A549 (cell line): Measurements from ENCODE around the gene KRTAP4-11. TPM values are rescaled to one million over a fixed set of nuclear protein-coding genes. Genes with fewer than 3 reads are reported as not detected.
A peak's percentile ranks its signal among the peaks of the same experiment; 100 is the strongest.
"Not testable (repeated sequence)": the region's sequence is repeated elsewhere in the genome, so short reads cannot be mapped to it uniquely, and the experiment has no call there.

Experiments
- ATAC-seq, 2 experiments: fragments of 200-7000 bp in 1 of 2; fragments of >200 bp in 1 of 2; cut with Nextera tagmentation in 1 of 2; cut with Tn5 transposase in 1 of 2; 3 replicates each; pipeline versions ENCODE4 v1.8.0 to v1.9.1; 2018 to 2020; ENCODE audit warnings: mild to moderate bottlenecking in 1 of 2, moderate library complexity in 1 of 2
- CTCF ChIA-PET: fragments of 300-600 bp; sonication (Branson Sonifier 250); formaldehyde crosslinking; extraction: SDS; loops from one replicate; lab custom pipeline; 2021; ENCODE audit warnings: antibody characterized with exemption, inconsistent platforms; lab: Yijun Ruan, JAX
- POLR2A ChIA-PET: fragments of 350-600 bp; formaldehyde crosslinking; extraction: SDS; loops from one replicate; lab custom pipeline; 2021; ENCODE audit warnings: antibody characterized with exemption, inconsistent platforms; lab: Yijun Ruan, JAX
- DNase-seq, 2 experiments: peaks; one replicate each; pipeline versions ENCODE4 v3.0.0 to v3.0.0-alpha.2; 2011 to 2016; ENCODE audit warnings: low read depth in 1 of 2, low spot score in 1 of 2
- FAIRE-seq: peaks from 2 replicates; lab custom pipeline; 2011; peaks lifted over from hg19 to GRCh38; lab: Jason Lieb, UNC
- H3K27ac ChIP-seq, 2 experiments: fragments of >200 bp; sonication (Bioruptor Twin); formaldehyde crosslinking; 3 replicates each; pipeline ENCODE4 v1.5.1; 2016 to 2017
- H3K4me1 ChIP-seq: fragments of >200 bp; sonication (Bioruptor Twin); formaldehyde crosslinking; 3 replicates; pipeline ENCODE4 v1.6.1; 2016
- H3K4me2 ChIP-seq: fragments of >200 bp; sonication (Bioruptor Twin); formaldehyde crosslinking; 3 replicates; pipeline ENCODE4 v1.6.1; 2016
- H3K4me3 ChIP-seq: fragments of >200 bp; sonication (Bioruptor Twin); formaldehyde crosslinking; 3 replicates; pipeline ENCODE4 v1.5.1; 2016
- H3K9me3 ChIP-seq: fragments of >200 bp; sonication (Bioruptor Twin); formaldehyde crosslinking; 3 replicates; pipeline ENCODE4 v1.6.1; 2016
- CBX2 ChIP-seq: fragments of 200-600 bp; sonication (generic); IDR thresholded peaks from 2 replicates; pipeline ENCODE4 v1.6.1; 2016; ENCODE audit warnings: low read depth, mild to moderate bottlenecking, borderline replicate concordance
- FOSB ChIP-seq: fragments of 250-450 bp; sonication (Bioruptor Pico); IDR thresholded peaks from 2 replicates; pipeline ENCODE4 v1.5.0; 2020; ENCODE audit warnings: mild to moderate bottlenecking, moderate library complexity
- FOSL2 ChIP-seq, 2 experiments: fragments of 450-650 bp in 1 of 2; fragments of >200 bp in 1 of 2; sonication (Bioruptor Twin) in 1 of 2; formaldehyde crosslinking; IDR thresholded peaks; 2 replicates each; pipeline versions ENCODE4 v1.5.0 to v1.6.1; 2016 to 2020; ENCODE audit warnings: mild to moderate bottlenecking in 1 of 2, moderate library complexity in 1 of 2
- FOXS1 ChIP-seq: fragments of 250-450 bp; sonication (Bioruptor Pico); IDR thresholded peaks from 2 replicates; pipeline ENCODE4 v1.5.0; 2020; ENCODE audit warnings: mild to moderate bottlenecking, moderate library complexity
- HEYL ChIP-seq: fragments of 250-450 bp; sonication (Bioruptor Pico); IDR thresholded peaks from 2 replicates; pipeline ENCODE4 v1.8.0; 2021; ENCODE audit warnings: mild to moderate bottlenecking, moderate library complexity
- HOXA7 ChIP-seq: fragments of 250-450 bp; sonication (Bioruptor Pico); IDR thresholded peaks from 2 replicates; pipeline ENCODE4 v1.5.0; 2020; ENCODE audit warnings: mild to moderate bottlenecking, moderate library complexity
- JUN ChIP-seq, 2 experiments: fragments of >200 bp; sonication (Bioruptor Twin); formaldehyde crosslinking; IDR thresholded peaks; 2 replicates in 1 of 2; 3 replicates in 1 of 2; pipeline ENCODE4 v1.6.1; 2016 to 2017
- KDM1A ChIP-seq: fragments of 200-600 bp; sonication (generic); IDR thresholded peaks from 2 replicates; pipeline ENCODE4 v1.6.1; 2016; ENCODE audit warnings: low read depth, mild to moderate bottlenecking
- MAFK ChIP-seq: fragments of 450-650 bp; IDR thresholded peaks from 2 replicates; pipeline ENCODE4 v1.6.1; 2014; ENCODE audit not compliant: partially characterized antibody
- MAZ ChIP-seq: fragments of 150-350 bp; IDR thresholded peaks from 2 replicates; pipeline ENCODE4 v1.6.1; 2014; ENCODE audit warnings: antibody characterized with exemption, low read depth, low read length, borderline replicate concordance
- RAD21 ChIP-seq, 2 experiments: fragments of >200 bp in 1 of 2; sonication (Bioruptor Twin) in 1 of 2; formaldehyde crosslinking in 1 of 2; IDR thresholded peaks in 1 of 2; conservative IDR thresholded peaks in 1 of 2; 2 replicates in 1 of 2; 3 replicates in 1 of 2; pipeline ENCODE4 v1.6.1; 2012 to 2018; ENCODE audit warnings: inconsistent platforms in 1 of 2
- RCOR1 ChIP-seq: fragments of 150-350 bp; IDR thresholded peaks from 2 replicates; pipeline ENCODE4 v1.6.1; 2014; ENCODE audit warnings: antibody characterized with exemption, low read length, low read depth
- RNF2 ChIP-seq: fragments of 200-600 bp; sonication (generic); IDR thresholded peaks from 2 replicates; pipeline ENCODE4 v1.6.1; 2016; ENCODE audit warnings: low read depth, mild to moderate bottlenecking, antibody characterized with exemption, moderate library complexity, borderline replicate concordance
- SMC3 ChIP-seq: fragments of >200 bp; sonication (Bioruptor Twin); formaldehyde crosslinking; IDR thresholded peaks from 3 replicates; pipeline ENCODE4 v1.6.1; 2018; ENCODE audit warnings: inconsistent platforms
- SREBF2 ChIP-seq: fragments of 450-650 bp; IDR thresholded peaks from 2 replicates; pipeline ENCODE4 v1.6.1; 2014; ENCODE audit warnings: mild to moderate bottlenecking, moderate library complexity
- TFCP2L1 ChIP-seq: fragments of 250-450 bp; sonication (Bioruptor Pico); IDR thresholded peaks from 2 replicates; pipeline ENCODE4 v1.5.0; 2021; ENCODE audit warnings: mild to moderate bottlenecking
- TP53 ChIP-seq: fragments of 250-450 bp; sonication (Bioruptor Pico); IDR thresholded peaks from 2 replicates; pipeline ENCODE4 v1.5.0; 2021; ENCODE audit warnings: mild to moderate bottlenecking, moderate library complexity
- ZFP36 ChIP-seq: fragments of 450-650 bp; IDR thresholded peaks from 2 replicates; pipeline ENCODE4 v1.6.1; 2014; ENCODE audit warnings: borderline replicate concordance; ENCODE audit not compliant: partially characterized antibody
- ZNF302 ChIP-seq: fragments of 250-450 bp; sonication (Bioruptor Pico); IDR thresholded peaks from 2 replicates; pipeline ENCODE4 v1.9.0; 2021; ENCODE audit warnings: inconsistent platforms, mild to moderate bottlenecking, moderate library complexity
- WGBS: methylation state at CpG from one replicate; pipeline ENCODE4 v1.1.6; 2017; ENCODE audit errors: missing lambda C conversion rate; 5-methylcytosine and 5-hydroxymethylcytosine counted together
- polyA plus RNA-seq, 4 experiments: library from polyadenylated mRNA; depleted of rRNA in 3 of 4; stranded (reverse); fragments of >200 nt; fragmentation: RNase III in 1 of 4; extraction: RNeasy Plus Mini Kit Qiagen cat#74134 plus additional on column Dnase treatment in 1 of 4; gene quantifications; 2 replicates in 3 of 4; 3 replicates in 1 of 4; pipeline ENCODE4 v1.2.3, GENCODE V29; 2011 to 2017
- TF ChIP-seq, protein P1 (sequence below): fragments of 150-350 bp; IDR thresholded peaks from 2 replicates; pipeline ENCODE4 v1.6.1; 2014; ENCODE audit warnings: low read depth, mild to moderate bottlenecking, low read length

The KRTAP4-11 gene
- polyA plus RNA-seq, 2 of the 4 experiments (the other 2 are of a cell fraction) = not detected

- POLR2A ChIA-PET = no interaction called here
- FAIRE-seq = no peak
- TF ChIP-seq ZFP36 (peak; percentile 49), RNF2 (no peak), MAFK (peak; percentile 85), SMC3 (no peak), FOXS1 (no peak), FOSB (CRISPR knock-in tag) (no peak)
- TF ChIP-seq, protein P1, sequence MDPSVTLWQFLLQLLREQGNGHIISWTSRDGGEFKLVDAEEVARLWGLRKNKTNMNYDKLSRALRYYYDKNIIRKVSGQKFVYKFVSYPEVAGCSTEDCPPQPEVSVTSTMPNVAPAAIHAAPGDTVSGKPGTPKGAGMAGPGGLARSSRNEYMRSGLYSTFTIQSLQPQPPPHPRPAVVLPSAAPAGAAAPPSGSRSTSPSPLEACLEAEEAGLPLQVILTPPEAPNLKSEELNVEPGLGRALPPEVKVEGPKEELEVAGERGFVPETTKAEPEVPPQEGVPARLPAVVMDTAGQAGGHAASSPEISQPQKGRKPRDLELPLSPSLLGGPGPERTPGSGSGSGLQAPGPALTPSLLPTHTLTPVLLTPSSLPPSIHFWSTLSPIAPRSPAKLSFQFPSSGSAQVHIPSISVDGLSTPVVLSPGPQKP = no peak
- CTCF ChIA-PET = no interaction called here
- DNase-seq = no peak
- no peak for ATAC-seq
- 54% methylated on average over 2 of the region's 2 CpGs for WGBS
- H3K4me1 ChIP-seq = no peaks in the 10 kb centered on the region
- H3K4me3 ChIP-seq = no peak overlapping the region
- H3K4me2 ChIP-seq = no peak overlapping the region
- no peak overlapping the region for H3K27ac ChIP-seq
- H3K9me3 ChIP-seq = peaks cover 5% of the 10 kb centered on the region; the same call in 1 of the 3 replicates
Observed at GRCh38 chr17:41111151-41111885, 6.9 kb downstream of the KRTAP4-11 start.

GRCh38 chr17:41108728-41109386 is 9.3 kb downstream of the KRTAP4-11 start:
- 10% methylated on average over 1 of the region's 1 CpG for WGBS

GRCh38 chr17:41107941-41108450 is 10.2 kb downstream of the KRTAP4-11 start:
- no peak overlapping the region for H3K4me2 ChIP-seq
- peaks cover 11% of the 10 kb centered on the region for H3K4me1 ChIP-seq
- H3K9me3 ChIP-seq = peaks cover 5% of the 10 kb centered on the region; the same call in 1 of the 3 replicates
- POLR2A ChIA-PET = no interaction called here
- ATAC-seq (no peak), FAIRE-seq (no peak), DNase-seq (no peak)
- 50% methylated on average over 1 of the region's 1 CpG for WGBS
- no peak overlapping the region for H3K4me3 ChIP-seq
- H3K27ac ChIP-seq = no peak overlapping the region
- TF ChIP-seq KDM1A (no peak), RCOR1 (no peak), JUN (IDR thresholded peaks at IDR 0.05) (no peak), ZNF302 (CRISPR knock-in tag) (no peak), HOXA7 (CRISPR knock-in tag) (no peak), HEYL (CRISPR knock-in tag) (no peak), TP53 (CRISPR knock-in tag) (no peak), TFCP2L1 (CRISPR knock-in tag) (no peak), RAD21 (conservative IDR thresholded peaks at IDR 0.05 in 1 of 2, IDR thresholded peaks at IDR 0.05 in 1 of 2) (no peak), MAZ (no peak), SREBF2 (no peak), FOSL2 (IDR thresholded peaks at IDR 0.05) (no peak), FOSL2 (CRISPR knock-in tag; IDR thresholded peaks at IDR 0.05) (no peak), CBX2 (no peak), RNF2 (no peak)
- CTCF ChIA-PET = interaction anchor here (1.1 kb wide), 1 partner anchor 441 kb away, joined by 3 read pairs; no protein-coding TSS in a partner anchor

More at GRCh38 chr17:41108728-41109386, 9.3 kb downstream of the KRTAP4-11 start:
- H3K4me1 ChIP-seq = peaks cover 11% of the 10 kb centered on the region
- H3K27ac ChIP-seq, POLR2A ChIA-PET, DNase-seq, FAIRE-seq, ATAC-seq, H3K4me2 ChIP-seq, H3K9me3 ChIP-seq, H3K4me3 ChIP-seq: not testable (repeated sequence)
- CTCF ChIA-PET = interaction anchor here (0.6 kb wide), 2 partner anchors 158 to 431 kb away, joined by 3 to 4 read pairs; no protein-coding TSS in a partner anchor

DNA sequence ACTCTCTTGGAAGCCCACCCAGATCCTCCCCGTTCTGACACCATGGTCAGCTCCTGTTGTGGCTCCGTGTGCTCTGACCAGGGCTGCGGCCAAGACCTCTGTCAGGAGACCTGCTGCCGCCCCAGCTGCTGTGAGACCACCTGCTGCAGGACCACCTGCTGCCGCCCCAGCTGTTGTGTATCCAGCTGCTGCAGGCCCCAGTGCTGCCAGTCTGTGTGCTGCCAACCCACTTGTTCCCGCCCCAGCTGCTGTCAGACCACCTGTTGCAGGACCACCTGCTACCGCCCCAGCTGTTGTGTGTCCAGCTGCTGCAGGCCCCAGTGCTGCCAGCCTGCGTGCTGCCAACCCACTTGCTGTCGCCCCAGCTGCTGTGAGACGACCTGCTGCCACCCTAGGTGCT is 12.8 kb downstream of the KRTAP4-11 start, which contains the start of gene KRTAP4-9:
TSS of gene KRTAP4-9 (plus strand) at position 43 of the 400 bp plus-strand sequence. CDS start at position 43, 0 bp downstream.
- H3K4me3 ChIP-seq, H3K4me2 ChIP-seq, ATAC-seq, FAIRE-seq, H3K9me3 ChIP-seq, DNase-seq, POLR2A ChIA-PET: not testable (repeated sequence)
- Histone ChIP-seq H3K27ac (peak within 1 kb of the TSS in 1 of 2 experiments; percentile 30; a peak in 2 of 6 replicates), H3K4me1 (peaks cover 11% of the 10 kb centered on the region)
- CTCF ChIA-PET = interaction anchor here (1.7 kb wide), 1 partner anchor 543 kb away, joined by 4 read pairs; no protein-coding TSS in a partner anchor
- 83% methylated on average over 9 of the region's 10 CpGs for WGBS

- POLR2A ChIA-PET, CTCF ChIA-PET, H3K9me3 ChIP-seq, H3K27ac ChIP-seq, H3K4me3 ChIP-seq, H3K4me2 ChIP-seq: not testable (repeated sequence)
- DNase-seq = peak in 1 of 2 experiments; percentile 23
- peak; percentile 100 for FAIRE-seq
- peak in 1 of 2 experiments; percentile 78; a peak in 3 of 6 replicates for ATAC-seq
- WGBS = 7% methylated on average over 2 of the region's 2 CpGs
- peaks cover 18% of the 10 kb centered on the region for H3K4me1 ChIP-seq
Observed at GRCh38 chr17:41104386-41105038, 13.7 kb downstream of the KRTAP4-11 start.
